ENCODE results near the gene LRRC37B.
"Not testable (repeated sequence)": the region's sequence is repeated elsewhere in the genome, so short reads cannot be mapped to it uniquely, and the experiment has no call there.

Gene LRRC37B

GRCh38 chr17:32084942-32085829 is 78.0 kb downstream of the LRRC37B start:
- DNase-seq (ENCODE audit: low read depth in 2 of 3, low spot score in 1 of 3), result not testable (repeated sequence)

GRCh38 chr17:32086833-32087232 is 79.7 kb downstream of the LRRC37B start:
- DNase-seq (ENCODE audit: low read depth in 2 of 3, low spot score in 1 of 3), result not testable (repeated sequence)

GRCh38 chr17:32092062-32092461 is 84.9 kb downstream of the LRRC37B start:
- DNase-seq (ENCODE audit: low read depth in 2 of 3, low spot score in 1 of 3), result not testable (repeated sequence)

- DNase-seq (ENCODE audit: low read depth in 2 of 3, low spot score in 1 of 3), result no peak
These were observed 92.5 kb downstream of the LRRC37B start for GRCh38 chr17:32099686-32100085.

- DNase-seq (ENCODE audit: low read depth in 2 of 3, low spot score in 1 of 3), result not testable (repeated sequence)
These were observed 93.1 kb downstream of the LRRC37B start for GRCh38 chr17:32100323-32100722.

GRCh38 chr17:32100971-32101631 is 93.9 kb downstream of the LRRC37B start:
- DNase-seq (ENCODE audit: low read depth in 2 of 3, low spot score in 1 of 3), result no peak

- DNase-seq (ENCODE audit: low read depth in 2 of 3, low spot score in 1 of 3), result no peak
These were observed 95.0 kb downstream of the LRRC37B start for GRCh38 chr17:32102172-32102571.

GRCh38 chr17:32102646-32103186 is 95.5 kb downstream of the LRRC37B start:
- no peak for DNase-seq (ENCODE audit: low read depth in 2 of 3, low spot score in 1 of 3)

Data from stimulated activated CD4-positive, alpha-beta T cell treated with anti-CD3 and anti-CD28 coated beads, Interleukin-12 subunit alpha, Interleukin-12 subunit beta, amount 100 ng/mL, for 48 hours (primary cell).